HG02840 (cell line): Measurements from ENCODE around the gene MBIP.

Experiments used
- ATAC-seq: cut with Tn5 transposase; IDR thresholded peaks from one replicate; pipeline ENCODE4 v1.9.1; 2021; ENCODE audit warnings: mild to moderate bottlenecking, moderate library complexity, moderate number of reproducible peaks; ENCODE audit not compliant: unreplicated experiment, low FRiP score

MBIP gene

DNA sequence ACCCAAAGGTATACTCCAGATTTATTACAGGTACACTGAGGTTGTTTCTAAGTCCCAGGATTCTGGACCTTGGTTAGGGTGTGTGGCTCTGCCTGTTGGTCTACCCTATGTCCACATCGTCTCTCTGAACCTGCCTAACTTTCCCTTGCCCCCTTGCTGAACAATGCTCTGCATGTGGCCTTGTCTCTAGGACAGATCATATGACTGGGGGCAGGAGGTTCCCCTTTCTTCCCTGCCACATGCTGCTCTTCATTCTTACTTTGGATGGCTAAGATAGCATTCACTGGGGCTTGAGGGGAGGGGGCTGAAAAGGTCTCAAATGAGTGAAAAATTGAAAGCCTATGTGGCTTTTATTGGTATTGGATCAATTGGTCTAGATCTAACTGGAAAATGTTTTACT lies 49.2 kb downstream of the MBIP start:
- ATAC-seq = no peak

DNA sequence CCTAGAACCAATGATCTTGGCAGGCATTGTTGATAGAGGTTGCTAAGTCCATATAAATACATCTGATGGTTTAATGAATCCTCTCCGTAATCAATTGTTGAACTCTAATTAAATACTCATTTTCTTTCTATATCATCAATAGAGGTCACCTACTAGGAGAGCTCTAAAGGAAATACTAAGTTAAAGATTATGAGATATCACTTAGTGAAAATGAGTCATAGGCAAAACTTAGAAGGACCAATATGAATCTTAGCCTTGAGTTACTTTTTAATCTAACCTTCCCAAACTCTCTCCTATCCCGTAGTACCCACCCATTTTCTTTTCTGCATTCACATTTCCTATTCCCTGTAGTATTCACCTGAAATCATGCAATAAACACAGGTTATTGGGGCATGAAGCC lies 50.2 kb downstream of the MBIP start:
- no peak for ATAC-seq

GRCh38 chr14:36268121-36268520 lies 52.3 kb downstream of the MBIP start:
- ATAC-seq = no peak

- no peak for ATAC-seq
Measured at GRCh38 chr14:36264595-36264994, 55.8 kb downstream of the MBIP start.

- no peak for ATAC-seq
Measured at GRCh38 chr14:36264107-36264506, 56.3 kb downstream of the MBIP start.

DNA sequence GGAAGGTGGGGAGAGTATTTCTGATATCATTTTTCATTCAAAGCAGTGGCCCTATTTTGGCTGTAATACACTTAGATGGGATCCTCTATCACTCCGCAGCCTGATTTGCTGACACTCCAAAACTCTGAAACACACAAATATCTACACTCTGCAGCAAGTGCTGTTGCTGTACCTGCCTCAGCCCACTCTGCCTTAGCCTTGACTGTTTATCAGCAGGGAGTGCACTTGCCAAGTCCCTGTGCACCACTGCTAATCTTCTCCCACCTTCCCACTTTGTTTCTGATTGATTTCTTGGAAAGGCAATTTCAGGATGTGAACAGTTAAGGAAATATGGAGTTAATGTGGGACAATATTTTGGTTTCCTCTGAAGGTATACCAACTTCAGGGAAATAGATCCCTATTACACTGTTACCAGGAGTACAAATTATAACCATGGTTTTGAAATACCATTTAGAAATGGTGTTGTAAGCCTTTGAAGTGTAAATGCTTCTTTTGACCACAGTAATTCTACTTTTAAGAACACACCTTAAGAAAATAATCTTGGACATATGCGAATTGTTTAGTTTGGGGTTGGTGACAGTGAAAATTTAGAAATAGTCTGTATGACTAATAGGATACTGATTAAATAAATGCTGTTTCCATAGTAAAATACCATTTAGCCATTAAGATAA lies 59.3 kb downstream of the MBIP start:
- no peak for ATAC-seq

DNA sequence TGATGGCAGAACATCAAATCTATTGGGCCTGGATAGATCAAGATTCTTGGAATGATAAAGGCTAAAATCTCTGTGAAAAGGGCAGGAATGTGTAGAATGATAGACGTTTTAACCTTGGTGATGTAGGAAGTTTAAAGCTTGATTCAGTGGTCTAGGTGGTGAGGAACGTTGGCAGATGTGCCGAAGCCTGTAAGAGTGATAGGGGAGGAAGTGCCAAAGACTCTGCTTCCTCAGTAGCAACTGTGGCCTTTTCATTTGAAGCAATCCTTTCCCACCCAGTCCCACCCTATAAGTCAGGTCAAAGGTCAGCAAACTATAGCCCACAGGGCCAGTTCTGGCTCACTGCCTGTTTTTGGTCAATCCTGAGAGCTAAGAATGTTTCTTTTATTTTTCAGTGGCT lies 62.2 kb downstream of the MBIP start:
- no peak for ATAC-seq

DNA sequence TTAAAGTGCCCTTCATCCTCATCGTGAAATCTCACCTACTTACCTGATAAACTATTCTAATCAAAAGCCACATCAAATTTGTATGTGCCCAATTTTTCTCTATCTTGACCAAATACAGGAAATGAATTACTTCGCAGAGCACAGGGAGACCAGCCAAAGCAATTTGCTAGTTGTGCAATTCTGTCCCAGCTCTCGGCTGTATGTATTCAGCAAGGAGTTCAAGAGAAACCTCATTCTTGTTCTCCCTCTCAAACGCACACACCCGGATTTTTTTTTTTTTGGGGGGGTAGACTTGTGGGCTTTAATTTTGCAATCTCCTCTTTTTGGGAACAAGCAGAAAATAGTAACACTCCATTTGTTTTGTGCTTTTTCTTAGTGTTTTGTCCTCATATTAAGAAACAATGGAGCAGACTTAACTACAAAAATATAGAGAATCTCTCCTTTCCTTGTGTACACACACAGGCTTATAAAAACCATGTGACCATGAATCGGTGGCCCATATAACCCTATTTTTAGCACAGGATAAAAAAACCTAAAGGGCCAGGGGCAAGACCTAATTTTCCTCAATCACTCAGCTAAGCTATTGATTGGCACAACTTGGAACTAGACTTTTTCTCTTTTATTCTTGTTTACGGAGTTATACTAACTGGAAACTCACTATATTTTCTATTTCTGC lies 64.2 kb downstream of the MBIP start:
- ATAC-seq = no peak

DNA sequence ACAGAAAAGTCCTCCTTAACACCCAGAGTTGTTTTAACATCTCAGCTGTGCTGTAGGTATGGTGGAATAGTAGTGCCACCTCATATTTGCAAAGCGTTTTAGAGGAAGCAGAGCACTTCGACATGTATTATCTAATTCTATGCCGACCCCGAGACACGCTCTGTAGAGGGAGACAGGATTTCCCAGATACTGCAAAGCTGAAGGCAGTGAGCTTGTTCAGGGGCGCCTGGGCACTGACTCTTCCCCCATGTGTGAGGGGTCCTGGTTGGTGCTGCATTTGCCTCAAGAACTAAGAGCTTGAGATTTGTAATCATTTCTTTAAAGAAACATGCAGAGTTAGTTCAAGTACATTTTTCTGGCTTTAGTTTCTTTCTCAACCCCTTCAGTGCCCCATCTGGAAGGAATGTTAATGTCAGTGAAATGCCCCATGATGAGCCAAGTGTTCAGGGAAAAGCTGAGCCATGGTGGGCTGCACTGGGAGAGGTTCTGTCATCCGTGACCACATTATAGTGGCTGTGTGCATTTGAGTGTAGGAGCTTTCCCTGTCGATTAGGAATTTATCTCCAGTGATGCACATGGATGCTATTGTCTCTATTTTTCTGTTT lies 66.3 kb downstream of the MBIP start:
- no peak for ATAC-seq
